ENCODE measurements around the gene EPHB3.

Gene EPHB3

DNA sequence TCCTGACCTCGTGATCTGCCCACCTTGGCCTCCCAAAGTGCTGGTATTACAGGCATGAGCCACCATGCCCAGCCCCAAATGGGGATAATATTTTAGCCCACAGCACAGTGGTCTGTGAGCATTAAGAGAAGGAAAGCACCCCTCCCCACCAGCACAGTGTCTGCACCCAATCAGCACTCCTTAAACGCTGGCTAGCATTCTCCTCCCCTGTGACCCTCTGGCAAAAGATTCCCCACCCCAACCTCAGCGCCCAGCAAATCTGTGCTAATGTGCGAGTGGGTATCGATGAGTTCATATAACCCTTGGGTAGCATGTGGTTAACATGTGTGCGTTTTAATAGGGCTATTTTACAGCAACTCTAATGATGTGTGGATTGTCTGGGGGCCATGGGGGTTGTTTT is 18.3 kb upstream of the EPHB3 start:
- peaks cover 4% of the 10 kb centered on the region for H3K4me1 ChIP-seq
- no peak overlapping the region for H3K9ac ChIP-seq
- H3K4me2 ChIP-seq (ENCODE audit: low read length) = no peak overlapping the region
- no peaks in the 10 kb centered on the region for H3K36me3 ChIP-seq (ENCODE audit: control insufficient read depth, insufficient read depth, low read length)
- H3K27ac ChIP-seq = no peak overlapping the region
- TF ChIP-seq, protein P1, sequence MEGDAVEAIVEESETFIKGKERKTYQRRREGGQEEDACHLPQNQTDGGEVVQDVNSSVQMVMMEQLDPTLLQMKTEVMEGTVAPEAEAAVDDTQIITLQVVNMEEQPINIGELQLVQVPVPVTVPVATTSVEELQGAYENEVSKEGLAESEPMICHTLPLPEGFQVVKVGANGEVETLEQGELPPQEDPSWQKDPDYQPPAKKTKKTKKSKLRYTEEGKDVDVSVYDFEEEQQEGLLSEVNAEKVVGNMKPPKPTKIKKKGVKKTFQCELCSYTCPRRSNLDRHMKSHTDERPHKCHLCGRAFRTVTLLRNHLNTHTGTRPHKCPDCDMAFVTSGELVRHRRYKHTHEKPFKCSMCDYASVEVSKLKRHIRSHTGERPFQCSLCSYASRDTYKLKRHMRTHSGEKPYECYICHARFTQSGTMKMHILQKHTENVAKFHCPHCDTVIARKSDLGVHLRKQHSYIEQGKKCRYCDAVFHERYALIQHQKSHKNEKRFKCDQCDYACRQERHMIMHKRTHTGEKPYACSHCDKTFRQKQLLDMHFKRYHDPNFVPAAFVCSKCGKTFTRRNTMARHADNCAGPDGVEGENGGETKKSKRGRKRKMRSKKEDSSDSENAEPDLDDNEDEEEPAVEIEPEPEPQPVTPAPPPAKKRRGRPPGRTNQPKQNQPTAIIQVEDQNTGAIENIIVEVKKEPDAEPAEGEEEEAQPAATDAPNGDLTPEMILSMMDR (IDR thresholded peaks at IDR 0.05) = no peak
- no peaks in the 10 kb centered on the region for H3K9me3 ChIP-seq (ENCODE audit: control insufficient read depth, low read length)
- no peak overlapping the region for H2AFZ ChIP-seq
- H3K4me3 ChIP-seq (ENCODE audit: low read depth, low read length) = no peak overlapping the region
- no peaks in the 10 kb centered on the region for H3K27me3 ChIP-seq (ENCODE audit: control insufficient read depth, insufficient read depth, low read length)
- no peaks in the 10 kb centered on the region for H3K79me2 ChIP-seq

- H2AFZ ChIP-seq = peak overlapping the region; percentile 59
- no peak overlapping the region for H3K27ac ChIP-seq
- no peaks in the 10 kb centered on the region for H3K27me3 ChIP-seq (ENCODE audit: control insufficient read depth, insufficient read depth, low read length)
- H3K4me1 ChIP-seq = peaks cover 4% of the 10 kb centered on the region
- no peak overlapping the region for H3K4me2 ChIP-seq (ENCODE audit: low read length)
- no peaks in the 10 kb centered on the region for H3K9me3 ChIP-seq (ENCODE audit: control insufficient read depth, low read length)
- no peaks in the 10 kb centered on the region for H3K36me3 ChIP-seq (ENCODE audit: control insufficient read depth, insufficient read depth, low read length)
- H3K9ac ChIP-seq = no peak overlapping the region
- H3K4me3 ChIP-seq (ENCODE audit: low read depth, low read length) = no peak overlapping the region
- no peaks in the 10 kb centered on the region for H3K79me2 ChIP-seq
- TF ChIP-seq, protein P1 (IDR thresholded peaks at IDR 0.05) = peak; percentile 91
Measured at GRCh38 chr3:184543843-184544512, 17.6 kb upstream of the EPHB3 start.

DNA sequence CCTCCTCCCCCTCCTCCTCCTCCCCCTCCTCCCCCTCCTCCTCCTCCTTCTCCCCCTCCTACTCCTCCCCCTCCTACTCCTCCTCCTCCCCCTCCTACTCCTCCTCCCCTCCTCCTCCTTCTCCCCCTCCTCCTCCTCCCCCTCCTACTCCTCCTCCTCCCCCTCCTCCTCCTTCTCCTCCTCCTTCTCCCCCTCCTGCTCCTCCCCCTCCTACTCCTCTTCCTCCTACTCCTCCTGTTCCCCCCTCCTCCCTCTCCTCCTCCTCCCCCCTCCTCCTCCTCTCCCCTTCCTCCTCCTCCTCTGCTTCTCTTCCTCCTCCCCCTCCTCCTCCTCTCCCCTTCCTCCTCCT is 17.1 kb upstream of the EPHB3 start:
- Histone ChIP-seq H3K79me2 (no peaks in the 10 kb centered on the region), H3K27ac (no peak overlapping the region), H3K4me2 (ENCODE audit: low read length) (no peak overlapping the region), H3K9ac (no peak overlapping the region), H2AFZ (no peak overlapping the region), H3K36me3 (ENCODE audit: control insufficient read depth, insufficient read depth, low read length) (no peaks in the 10 kb centered on the region), H3K4me1 (peaks cover 4% of the 10 kb centered on the region), H3K4me3 (ENCODE audit: low read depth, low read length) (no peak overlapping the region), H3K9me3 (ENCODE audit: control insufficient read depth, low read length) (no peaks in the 10 kb centered on the region), H3K27me3 (ENCODE audit: control insufficient read depth, insufficient read depth, low read length) (no peaks in the 10 kb centered on the region)
- TF ChIP-seq, protein P1 (IDR thresholded peaks at IDR 0.05) = no peak

DNA sequence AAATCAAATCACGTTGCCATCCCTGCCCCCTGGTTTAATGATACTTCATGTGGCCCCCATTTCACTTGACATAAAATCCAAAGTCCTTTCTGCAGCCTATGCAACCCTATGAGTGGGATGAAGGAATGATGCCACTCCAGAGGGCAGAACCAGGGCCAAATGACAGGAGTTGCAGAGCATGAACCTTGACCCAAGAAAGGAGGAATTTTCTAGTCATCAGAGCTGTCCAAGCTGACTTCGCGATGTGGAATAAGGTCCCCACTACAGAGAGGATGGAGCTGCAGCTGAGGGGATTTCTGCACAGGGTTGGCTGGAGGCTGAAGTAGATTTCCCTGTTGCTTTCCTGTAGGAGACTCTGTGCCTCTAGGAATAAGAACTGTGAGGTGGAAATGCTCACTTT is 15.8 kb upstream of the EPHB3 start:
- no peaks in the 10 kb centered on the region for H3K9me3 ChIP-seq (ENCODE audit: control insufficient read depth, low read length)
- no peaks in the 10 kb centered on the region for H3K79me2 ChIP-seq
- H3K4me1 ChIP-seq = peaks cover 4% of the 10 kb centered on the region
- no peak overlapping the region for H3K4me2 ChIP-seq (ENCODE audit: low read length)
- no peaks in the 10 kb centered on the region for H3K27me3 ChIP-seq (ENCODE audit: control insufficient read depth, insufficient read depth, low read length)
- no peak overlapping the region for H3K9ac ChIP-seq
- H3K4me3 ChIP-seq (ENCODE audit: low read depth, low read length) = no peak overlapping the region
- TF ChIP-seq, protein P1 (IDR thresholded peaks at IDR 0.05) = no peak
- H3K36me3 ChIP-seq (ENCODE audit: control insufficient read depth, insufficient read depth, low read length) = no peaks in the 10 kb centered on the region
- no peak overlapping the region for H2AFZ ChIP-seq
- no peak overlapping the region for H3K27ac ChIP-seq

DNA sequence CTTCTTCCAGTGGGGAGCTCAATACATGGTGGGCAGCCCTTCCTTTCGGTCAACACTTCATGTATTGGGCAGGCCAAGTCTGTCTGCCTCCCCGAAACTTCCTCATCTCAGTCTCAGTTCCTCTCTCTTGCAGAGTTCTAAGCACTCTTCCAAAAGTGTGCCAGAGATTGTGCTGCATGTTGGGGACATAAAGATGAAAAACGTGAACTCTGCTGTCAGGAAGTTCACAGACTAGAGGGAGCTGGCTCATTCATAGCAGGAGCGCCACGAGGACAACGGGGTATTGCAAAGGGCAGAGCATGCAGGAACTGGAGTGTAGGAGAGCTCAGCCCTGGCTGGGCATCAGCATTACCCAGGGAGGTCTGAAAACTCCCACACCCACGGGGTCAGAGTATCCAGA is 15.3 kb upstream of the EPHB3 start:
- Histone ChIP-seq H3K9me3 (ENCODE audit: control insufficient read depth, low read length) (no peaks in the 10 kb centered on the region), H3K79me2 (no peaks in the 10 kb centered on the region), H3K9ac (no peak overlapping the region), H3K27ac (no peak overlapping the region), H3K27me3 (ENCODE audit: control insufficient read depth, insufficient read depth, low read length) (no peaks in the 10 kb centered on the region), H2AFZ (no peak overlapping the region), H3K4me3 (ENCODE audit: low read depth, low read length) (no peak overlapping the region), H3K4me1 (peaks cover 4% of the 10 kb centered on the region), H3K36me3 (ENCODE audit: control insufficient read depth, insufficient read depth, low read length) (no peaks in the 10 kb centered on the region), H3K4me2 (ENCODE audit: low read length) (no peak overlapping the region)
- TF ChIP-seq, protein P1 (IDR thresholded peaks at IDR 0.05) = no peak

Measured in parathyroid adenoma (tissue), 2 donors.